Kidney (tissue), 14 donors: ENCODE data around the gene COL4A2. TPM values are rescaled to one million over a fixed set of nuclear protein-coding genes. Genes with fewer than 3 reads are reported as not detected.
"Not testable (repeated sequence)": the region's sequence is repeated elsewhere in the genome, so short reads cannot be mapped to it uniquely, and the experiment has no call there.

Experiments used
- DNase-seq, 5 donors: peaks; one replicate each; pipeline ENCODE4 v3.0.0-alpha.2; 2013 to 2020
- FAIRE-seq: peaks from 2 replicates; lab custom pipeline; 2012; peaks lifted over from hg19 to GRCh38; lab: Jason Lieb, UNC
- H3K27ac ChIP-seq, 2 donors: one replicate each; pipeline ENCODE4 v1.7.0; 2013; ENCODE audit warnings: low read depth in 2 of 2, low read length in 2 of 2, inconsistent platforms in 1 of 2
- H3K27me3 ChIP-seq: one replicate; pipeline ENCODE4 v1.7.1; 2013; ENCODE audit warnings: low read length, inconsistent platforms; ENCODE audit not compliant: control insufficient read depth, insufficient read depth
- H3K36me3 ChIP-seq, 3 donors: one replicate each; pipeline versions ENCODE4 v1.7.0 to v1.7.1; 2013; ENCODE audit warnings: low read length in 3 of 3, control low read depth in 1 of 3, inconsistent platforms in 1 of 3; ENCODE audit not compliant: insufficient read depth in 3 of 3, control insufficient read depth in 2 of 3
- H3K4me1 ChIP-seq, 3 donors: one replicate each; pipeline versions ENCODE4 v1.7.0 to v1.7.1; 2013; ENCODE audit warnings: low read length in 3 of 3, inconsistent platforms in 1 of 3, low read depth in 1 of 3; ENCODE audit not compliant: control insufficient read depth in 2 of 3, insufficient read depth in 2 of 3
- H3K4me3 ChIP-seq, 3 donors: one replicate each; pipeline versions ENCODE4 v1.7.0 to v1.8.1; 2013; ENCODE audit warnings: low read length in 3 of 3, control low read depth in 1 of 3, inconsistent platforms in 1 of 3
- H3K9ac ChIP-seq, 3 donors: one replicate each; pipeline versions ENCODE4 v1.7.0 to v1.7.1; 2013; ENCODE audit warnings: low read length in 3 of 3, control low read depth in 1 of 3, inconsistent platforms in 1 of 3
- H3K9me3 ChIP-seq, 3 donors: one replicate each; pipeline versions ENCODE4 v1.7.0 to v1.7.1; 2013; ENCODE audit warnings: low read length in 3 of 3, control low read depth in 1 of 3, inconsistent platforms in 1 of 3; ENCODE audit not compliant: control insufficient read depth in 2 of 3, insufficient read depth in 1 of 3
- intact Hi-C: fragments of 100-400 bp; cut with DNase I; formaldehyde crosslinking; loops from one replicate; pipeline ENCODE4 v1.11.1; 2022
- polyA plus RNA-seq: library from polyadenylated mRNA; stranded (reverse); fragments of 350-450 nt; fragmentation: Illumina TruSeq; extraction: RNeasy Lipid Tissue Mini Kit (QIAGEN cat#74804); gene quantifications from one replicate; pipeline ENCODE4 v1.2.3, GENCODE V29; 2014; ENCODE audit warnings: low read depth, low replicate concordance; ENCODE audit not compliant: insufficient read depth
- total RNA-seq: library from RNA; stranded (reverse); fragmentation: NEBNext Ultra II Directional; extraction: Animal tissue kit (Norgen Biotek cat#: 25700); gene quantifications from one replicate; pipeline ENCODE4 v1.2.1, GENCODE V29; 2021
- TF ChIP-seq, protein P1 (sequence below): IDR thresholded peaks from 3 replicates; pipeline ENCODE4 v1.5.1; 2012; ENCODE audit warnings: mild to moderate bottlenecking, moderate library complexity, borderline replicate concordance; ENCODE audit not compliant: insufficient read depth; ENCODE audit errors: extremely low read depth
- donor health status: control.
- donor health status: control.
- donor health status: control.
- donor health status: control.
- donor health status: control.
- donor health status: DM: yes; HTN: yes; CAD: no.
- donor health status: Normal renal cell carcinoma (clear cell type).

Gene COL4A2
- total and polyA plus RNA-seq, 2 donors from 2014 or later: 126 to 265 TPM

DNA sequence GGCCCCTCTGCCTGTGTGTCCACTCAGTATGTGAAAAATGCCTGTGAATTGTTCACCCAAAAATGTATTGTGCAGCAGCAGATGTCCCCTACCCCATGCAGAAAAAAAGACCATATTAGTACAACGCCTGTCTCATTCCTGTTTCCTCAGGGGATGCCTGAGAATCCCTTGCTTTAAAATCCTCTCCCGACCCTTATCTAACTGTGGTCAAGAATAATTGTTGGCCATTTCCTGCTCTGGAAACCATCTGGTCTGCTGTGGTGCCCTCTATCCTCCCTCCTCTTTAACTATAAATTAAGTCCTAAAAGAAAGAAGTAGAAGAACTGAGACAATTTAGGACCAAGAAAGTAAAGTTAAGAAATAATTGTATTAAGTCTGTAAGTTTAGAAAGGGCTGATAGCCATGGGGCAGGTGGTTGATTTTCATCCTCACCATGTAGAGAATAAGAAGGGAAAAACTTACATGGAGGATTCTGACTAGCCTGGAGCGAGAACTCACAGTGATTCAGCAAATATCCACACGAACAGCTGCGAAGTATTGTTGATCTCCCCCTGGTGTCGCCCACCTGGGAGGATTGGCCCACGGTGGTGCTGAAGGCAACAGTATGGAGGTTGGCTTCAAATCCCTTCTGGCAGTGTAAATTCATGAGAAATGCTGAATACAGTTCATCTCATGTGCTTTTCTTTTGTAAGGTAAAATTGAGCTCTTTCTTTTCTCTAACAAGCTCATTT lies 85.6 kb downstream of the COL4A2 start:
- intact Hi-C loops: no loop called here
- FAIRE-seq (no peak), DNase-seq (peak in 1 of 5 donors; percentile 58)
- no peak overlapping the region for H3K4me3 ChIP-seq
- no peaks in the 10 kb centered on the region for H3K9me3 ChIP-seq
- H3K36me3 ChIP-seq: peaks cover 0 to 5% (median 0%) of the 10 kb centered on the region in 3 donors
- H3K27ac ChIP-seq: peak overlapping the region in 1 of 2 donors; percentile 45
- TF ChIP-seq, protein P1, sequence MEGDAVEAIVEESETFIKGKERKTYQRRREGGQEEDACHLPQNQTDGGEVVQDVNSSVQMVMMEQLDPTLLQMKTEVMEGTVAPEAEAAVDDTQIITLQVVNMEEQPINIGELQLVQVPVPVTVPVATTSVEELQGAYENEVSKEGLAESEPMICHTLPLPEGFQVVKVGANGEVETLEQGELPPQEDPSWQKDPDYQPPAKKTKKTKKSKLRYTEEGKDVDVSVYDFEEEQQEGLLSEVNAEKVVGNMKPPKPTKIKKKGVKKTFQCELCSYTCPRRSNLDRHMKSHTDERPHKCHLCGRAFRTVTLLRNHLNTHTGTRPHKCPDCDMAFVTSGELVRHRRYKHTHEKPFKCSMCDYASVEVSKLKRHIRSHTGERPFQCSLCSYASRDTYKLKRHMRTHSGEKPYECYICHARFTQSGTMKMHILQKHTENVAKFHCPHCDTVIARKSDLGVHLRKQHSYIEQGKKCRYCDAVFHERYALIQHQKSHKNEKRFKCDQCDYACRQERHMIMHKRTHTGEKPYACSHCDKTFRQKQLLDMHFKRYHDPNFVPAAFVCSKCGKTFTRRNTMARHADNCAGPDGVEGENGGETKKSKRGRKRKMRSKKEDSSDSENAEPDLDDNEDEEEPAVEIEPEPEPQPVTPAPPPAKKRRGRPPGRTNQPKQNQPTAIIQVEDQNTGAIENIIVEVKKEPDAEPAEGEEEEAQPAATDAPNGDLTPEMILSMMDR: no peak
- H3K4me1 ChIP-seq: peaks cover 4 to 17% (median 10%) of the 10 kb centered on the region in 3 donors
- no peaks in the 10 kb centered on the region for H3K27me3 ChIP-seq
- H3K9ac ChIP-seq: no peak overlapping the region

DNA sequence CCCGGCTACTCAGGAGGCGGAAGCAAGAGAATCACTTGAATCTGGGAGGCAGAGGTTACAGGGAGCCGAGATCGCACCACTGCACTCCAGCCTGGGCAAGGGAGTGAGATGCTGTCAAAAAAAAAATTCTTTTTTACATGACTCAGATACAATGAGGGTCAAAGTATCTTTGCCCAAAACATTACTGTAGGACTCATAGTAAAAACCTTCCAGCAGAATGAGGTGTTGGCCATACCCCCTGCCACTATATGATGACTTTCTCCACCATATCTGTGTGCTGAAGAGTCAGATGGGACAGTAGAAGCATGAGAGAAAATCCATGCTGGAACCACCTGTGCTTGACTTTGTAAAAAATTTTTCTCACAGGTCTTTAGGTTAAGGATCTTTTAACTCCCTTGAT lies 86.7 kb downstream of the COL4A2 start:
- H3K4me3 ChIP-seq: no peak overlapping the region

DNA sequence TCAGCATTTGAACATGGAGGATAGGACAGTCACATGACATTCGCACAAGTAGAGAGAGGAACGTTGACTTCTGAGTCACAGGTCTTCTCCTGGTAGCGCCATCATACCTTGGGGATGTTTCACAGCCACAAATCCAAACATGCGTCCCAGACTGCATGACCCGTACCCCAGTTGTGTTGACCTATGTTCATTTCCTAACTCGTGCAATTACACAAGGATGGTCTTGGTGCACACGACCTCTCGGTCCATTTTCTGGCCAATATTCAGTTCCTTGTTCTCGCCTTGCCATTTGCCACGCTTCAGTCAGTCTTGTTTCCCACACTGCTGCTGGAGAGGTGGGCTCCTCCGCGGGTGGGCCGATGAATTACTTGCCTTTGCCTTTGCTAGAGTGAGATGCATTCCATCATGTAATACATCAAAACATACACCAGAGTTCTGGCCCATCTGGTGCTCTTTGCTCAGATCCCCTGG lies 87.3 kb downstream of the COL4A2 start:
- DNase-seq: no peak
- Histone ChIP-seq H3K27me3 (no peaks in the 10 kb centered on the region), H3K4me1 (peaks cover 0 to 2% (median 0%) of the 10 kb centered on the region in 3 donors), H3K27ac (no peak overlapping the region), H3K9ac (no peak overlapping the region), H3K4me3 (no peak overlapping the region), H3K9me3 (no peaks in the 10 kb centered on the region), H3K36me3 (peaks cover 0 to 5% (median 0%) of the 10 kb centered on the region in 3 donors)
- no peak for FAIRE-seq
- intact Hi-C loops: no loop called here
- TF ChIP-seq, protein P1: no peak

More for the DNA sequence above, 86.7 kb downstream of the COL4A2 start:
- H3K9ac ChIP-seq: no peak overlapping the region
- no peak overlapping the region for H3K27ac ChIP-seq
- no peaks in the 10 kb centered on the region for H3K27me3 ChIP-seq
- H3K36me3 ChIP-seq: peaks cover 0 to 5% (median 0%) of the 10 kb centered on the region in 3 donors
- intact Hi-C loops: no loop called here
- FAIRE-seq: no peak
- no peak for DNase-seq
- no peaks in the 10 kb centered on the region for H3K9me3 ChIP-seq
- TF ChIP-seq, protein P1: no peak
- H3K4me1 ChIP-seq: peaks cover 0 to 7% (median 4%) of the 10 kb centered on the region in 3 donors

DNA sequence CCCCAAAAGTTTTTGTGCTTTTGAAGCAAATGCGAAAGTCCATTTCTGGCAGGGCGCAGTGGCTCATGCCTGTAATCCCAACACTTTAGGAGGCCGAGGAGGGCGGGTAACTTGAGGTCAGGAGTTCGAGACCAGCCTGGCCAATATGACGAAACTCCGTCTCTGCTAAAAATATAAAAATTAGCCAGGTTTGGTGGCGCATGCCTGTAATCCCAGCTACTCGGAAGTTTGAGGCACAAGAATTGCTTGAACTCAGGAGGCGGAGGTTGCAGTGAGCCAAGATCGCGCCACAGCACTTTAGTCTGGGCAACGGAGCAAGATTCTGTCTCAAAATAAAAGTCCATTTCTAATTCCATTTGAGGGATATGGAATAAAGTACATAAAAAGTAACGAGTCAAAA lies 88.5 kb downstream of the COL4A2 start:
- H3K27me3 ChIP-seq, H3K4me3 ChIP-seq, intact Hi-C loops, H3K9me3 ChIP-seq, H3K4me1 ChIP-seq, DNase-seq, H3K36me3 ChIP-seq, H3K9ac ChIP-seq, FAIRE-seq: not testable (repeated sequence)
- H3K27ac ChIP-seq: peak overlapping the region in 1 of 2 donors; percentile 88
